ENCODE data around the gene TPX2.

DNA sequence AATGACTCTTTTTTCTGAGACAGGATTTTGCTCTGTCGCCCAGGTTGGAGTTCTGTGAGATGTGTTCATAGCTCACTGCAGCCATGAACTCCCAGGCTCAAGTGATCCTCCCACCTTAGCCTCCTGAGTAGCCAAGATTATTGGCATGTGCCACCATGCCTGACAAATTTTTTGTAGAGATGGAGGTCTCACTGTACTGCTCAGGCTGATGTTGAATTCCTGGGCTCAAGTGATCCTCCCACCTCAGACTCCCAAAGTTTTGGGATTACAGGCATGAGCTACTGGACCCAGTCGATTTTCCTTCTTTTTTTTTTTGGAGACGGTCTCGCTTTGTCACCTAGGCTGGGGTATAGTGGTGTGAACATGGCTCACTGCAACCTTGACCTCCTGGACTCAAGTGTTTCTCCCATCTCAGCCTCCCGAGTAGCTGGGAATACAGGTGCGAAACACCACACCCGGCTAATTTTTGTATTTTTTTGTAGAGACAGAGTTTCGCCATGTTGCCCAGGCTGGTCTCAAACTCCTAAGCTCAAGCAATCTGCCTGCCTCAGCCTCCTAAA is 40.8 kb upstream of the TPX2 start:
- TF ChIP-seq, protein P1, sequence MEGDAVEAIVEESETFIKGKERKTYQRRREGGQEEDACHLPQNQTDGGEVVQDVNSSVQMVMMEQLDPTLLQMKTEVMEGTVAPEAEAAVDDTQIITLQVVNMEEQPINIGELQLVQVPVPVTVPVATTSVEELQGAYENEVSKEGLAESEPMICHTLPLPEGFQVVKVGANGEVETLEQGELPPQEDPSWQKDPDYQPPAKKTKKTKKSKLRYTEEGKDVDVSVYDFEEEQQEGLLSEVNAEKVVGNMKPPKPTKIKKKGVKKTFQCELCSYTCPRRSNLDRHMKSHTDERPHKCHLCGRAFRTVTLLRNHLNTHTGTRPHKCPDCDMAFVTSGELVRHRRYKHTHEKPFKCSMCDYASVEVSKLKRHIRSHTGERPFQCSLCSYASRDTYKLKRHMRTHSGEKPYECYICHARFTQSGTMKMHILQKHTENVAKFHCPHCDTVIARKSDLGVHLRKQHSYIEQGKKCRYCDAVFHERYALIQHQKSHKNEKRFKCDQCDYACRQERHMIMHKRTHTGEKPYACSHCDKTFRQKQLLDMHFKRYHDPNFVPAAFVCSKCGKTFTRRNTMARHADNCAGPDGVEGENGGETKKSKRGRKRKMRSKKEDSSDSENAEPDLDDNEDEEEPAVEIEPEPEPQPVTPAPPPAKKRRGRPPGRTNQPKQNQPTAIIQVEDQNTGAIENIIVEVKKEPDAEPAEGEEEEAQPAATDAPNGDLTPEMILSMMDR (IDR thresholded peaks at IDR 0.05) = no peak
- no peak for TF ChIP-seq POLR2A (IDR thresholded peaks at IDR 0.05)
